Bronchial epithelial cell (primary cell): ENCODE measurements around the gene CD96. TPM values are rescaled to one million over a fixed set of nuclear protein-coding genes. Genes with fewer than 3 reads are reported as not detected.

Experiments used
- DNase-seq: peaks from one replicate; pipeline ENCODE4 v3.0.0-alpha.2; 2010; ENCODE audit warnings: low read depth
- FAIRE-seq: peaks from 2 replicates; lab custom pipeline; 2011; peaks lifted over from hg19 to GRCh38; lab: Jason Lieb, UNC
- H3K27me3 ChIP-seq: 2 replicates; pipeline ENCODE4 v1.5.1; 2011; ENCODE audit warnings: low read length; ENCODE audit not compliant: control insufficient read depth, insufficient read depth
- H3K36me3 ChIP-seq: 2 replicates; pipeline ENCODE4 v1.5.1; 2011; ENCODE audit warnings: low read length; ENCODE audit not compliant: control insufficient read depth, insufficient read depth
- H3K4me3 ChIP-seq: 2 replicates; pipeline ENCODE4 v1.5.1; 2011; ENCODE audit warnings: mild to moderate bottlenecking, low read depth, low read length, control low read depth
- CTCF ChIP-seq: IDR thresholded peaks from 2 replicates; pipeline ENCODE4 v1.5.1; 2011; ENCODE audit warnings: mild to moderate bottlenecking, moderate library complexity, low read length, control low read depth, inconsistent platforms; ENCODE audit not compliant: insufficient read depth, severe bottlenecking
- total RNA-seq: library from RNA; depleted of rRNA; stranded (reverse); fragments of >200 nt; gene quantifications from 2 replicates; pipeline ENCODE4 v1.2.1, GENCODE V29; 2014

The CD96 gene
- total RNA-seq, 1 donor from 2014 or later: not detected

- DNase-seq (peak; percentile 99), FAIRE-seq (no peak)
- no peak for TF ChIP-seq CTCF
- Histone ChIP-seq H3K36me3 (no peaks in the 10 kb centered on the region), H3K27me3 (no peaks in the 10 kb centered on the region), H3K4me3 (no peak within 1 kb of the TSS)
Measured at GRCh38 chr3:111595232-111595631, 53.2 kb downstream of the CD96 start, which contains the start of gene ZBED2. ZBED2 (minus strand) TSS chr3:111595346; CDS start chr3:111594201, 1,145 bp downstream.

GRCh38 chr3:111596328-111596727, 54.3 kb downstream of the CD96 start:
- Histone ChIP-seq H3K27me3 (no peaks in the 10 kb centered on the region), H3K36me3 (no peaks in the 10 kb centered on the region), H3K4me3 (no peak overlapping the region)
- no peak for TF ChIP-seq CTCF
- DNase-seq (no peak), FAIRE-seq (no peak)

GRCh38 chr3:111598139-111598538, 56.1 kb downstream of the CD96 start:
- no peak for TF ChIP-seq CTCF
- Histone ChIP-seq H3K27me3 (no peaks in the 10 kb centered on the region), H3K36me3 (no peaks in the 10 kb centered on the region), H3K4me3 (no peak overlapping the region)
- DNase-seq (no peak), FAIRE-seq (no peak)

GRCh38 chr3:111598552-111598951, 56.6 kb downstream of the CD96 start:
- no peak for TF ChIP-seq CTCF
- FAIRE-seq (no peak), DNase-seq (no peak)
- H3K4me3 ChIP-seq: no peak overlapping the region
- H3K36me3 ChIP-seq: no peaks in the 10 kb centered on the region
- H3K27me3 ChIP-seq: no peaks in the 10 kb centered on the region

- no peak for TF ChIP-seq CTCF
- FAIRE-seq (no peak), DNase-seq (peak; percentile 76)
- no peak overlapping the region for H3K4me3 ChIP-seq
- H3K36me3 ChIP-seq: no peaks in the 10 kb centered on the region
- no peaks in the 10 kb centered on the region for H3K27me3 ChIP-seq
Measured at GRCh38 chr3:111601810-111602209, 59.8 kb downstream of the CD96 start.

- Histone ChIP-seq H3K36me3 (no peaks in the 10 kb centered on the region), H3K27me3 (no peaks in the 10 kb centered on the region), H3K4me3 (no peak overlapping the region)
- FAIRE-seq: no peak
- no peak for DNase-seq
- no peak for TF ChIP-seq CTCF
Measured at GRCh38 chr3:111603679-111604078, 61.7 kb downstream of the CD96 start.
